ENCODE results near the gene TSTD2. TPM values are rescaled to one million over a fixed set of nuclear protein-coding genes. Genes with fewer than 3 reads are reported as not detected.

TSTD2 gene
- total RNA-seq, 3 donors from 2014 or later = 21.8 to 25.9 (median 24.4) TPM

DNA sequence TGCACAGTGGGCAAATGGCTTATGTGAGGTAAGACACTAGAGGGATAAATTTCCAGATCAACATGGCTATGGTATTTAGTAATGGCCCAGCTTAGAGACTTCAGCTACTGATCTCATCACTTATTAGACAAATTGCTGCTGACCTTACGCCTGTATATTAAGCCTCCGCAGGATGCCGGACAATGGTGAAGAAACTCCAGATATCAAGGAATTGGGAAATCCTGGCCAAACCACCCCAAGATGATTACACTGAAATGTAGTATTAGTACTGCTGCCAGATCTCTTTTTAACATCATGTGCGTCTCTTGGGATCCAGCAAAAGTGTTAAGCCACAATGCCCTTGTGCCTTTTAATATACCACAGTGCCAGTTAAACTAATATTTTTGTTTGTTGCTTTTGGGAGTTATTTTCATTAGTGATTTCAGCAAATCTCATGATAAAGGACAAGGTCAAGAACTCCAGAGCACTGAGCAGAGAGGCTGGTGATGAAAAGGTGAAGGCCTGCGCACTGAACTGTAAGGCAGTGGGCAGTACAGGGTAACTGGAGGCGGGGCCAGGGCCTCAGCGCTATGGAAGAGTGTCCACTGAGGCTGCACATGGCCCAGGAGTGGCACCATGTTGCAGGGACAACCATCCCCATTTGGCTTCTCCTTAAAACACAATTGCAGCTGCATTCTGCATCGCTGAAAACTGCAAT, 32.5 kb downstream of the TSTD2 start:
- intact Hi-C loops (cut with DNase I; ENCODE audit: low total_unique reads) = loop anchor here (5.0 kb wide), 1 partner anchor 1883 kb away; no protein-coding TSS in a partner anchor
- TF ChIP-seq POLR2AphosphoS5 (IDR thresholded peaks at IDR 0.05) (no peak), POLR2A (IDR thresholded peaks at IDR 0.05) (no peak)
- TF ChIP-seq, protein P1, sequence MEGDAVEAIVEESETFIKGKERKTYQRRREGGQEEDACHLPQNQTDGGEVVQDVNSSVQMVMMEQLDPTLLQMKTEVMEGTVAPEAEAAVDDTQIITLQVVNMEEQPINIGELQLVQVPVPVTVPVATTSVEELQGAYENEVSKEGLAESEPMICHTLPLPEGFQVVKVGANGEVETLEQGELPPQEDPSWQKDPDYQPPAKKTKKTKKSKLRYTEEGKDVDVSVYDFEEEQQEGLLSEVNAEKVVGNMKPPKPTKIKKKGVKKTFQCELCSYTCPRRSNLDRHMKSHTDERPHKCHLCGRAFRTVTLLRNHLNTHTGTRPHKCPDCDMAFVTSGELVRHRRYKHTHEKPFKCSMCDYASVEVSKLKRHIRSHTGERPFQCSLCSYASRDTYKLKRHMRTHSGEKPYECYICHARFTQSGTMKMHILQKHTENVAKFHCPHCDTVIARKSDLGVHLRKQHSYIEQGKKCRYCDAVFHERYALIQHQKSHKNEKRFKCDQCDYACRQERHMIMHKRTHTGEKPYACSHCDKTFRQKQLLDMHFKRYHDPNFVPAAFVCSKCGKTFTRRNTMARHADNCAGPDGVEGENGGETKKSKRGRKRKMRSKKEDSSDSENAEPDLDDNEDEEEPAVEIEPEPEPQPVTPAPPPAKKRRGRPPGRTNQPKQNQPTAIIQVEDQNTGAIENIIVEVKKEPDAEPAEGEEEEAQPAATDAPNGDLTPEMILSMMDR (IDR thresholded peaks at IDR 0.05) = no peak
- DNase-seq (ENCODE audit: low spot score in 2 of 2) = no peak
- H3K36me3 ChIP-seq = peaks cover 11% of the 10 kb centered on the region
- H3K27ac ChIP-seq = no peak overlapping the region
- H3K27me3 ChIP-seq = no peaks in the 10 kb centered on the region
- no peaks in the 10 kb centered on the region for H3K9me3 ChIP-seq
- H3K4me1 ChIP-seq = no peaks in the 10 kb centered on the region
- no peak overlapping the region for H3K4me3 ChIP-seq

DNA sequence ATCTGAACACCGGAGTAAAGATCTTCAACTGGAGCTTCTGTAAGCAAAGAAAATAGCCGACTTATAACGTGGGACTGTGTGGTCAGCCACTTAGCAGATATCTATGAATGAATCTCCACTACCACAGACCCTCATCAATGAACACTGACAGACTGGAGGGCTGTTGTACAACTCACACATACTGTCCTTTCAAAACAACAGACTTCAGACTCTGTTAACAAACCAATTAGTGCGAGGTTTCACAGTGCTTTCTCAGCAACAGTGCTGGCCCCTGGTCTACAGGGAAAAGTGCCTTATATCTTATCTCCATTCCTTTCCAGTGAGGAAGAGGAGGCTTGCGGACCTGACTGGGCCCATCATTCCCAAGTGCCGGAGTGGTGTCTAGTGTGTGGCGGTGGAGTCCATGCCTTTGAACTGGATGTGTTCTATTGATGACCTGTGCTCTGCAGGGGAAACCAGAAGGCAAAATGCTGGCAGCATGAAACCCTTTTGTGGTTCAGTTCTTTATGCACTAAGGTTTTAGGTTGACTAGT, 33.8 kb downstream of the TSTD2 start:
- no peak for DNase-seq (ENCODE audit: low spot score in 2 of 2)
- no peaks in the 10 kb centered on the region for H3K36me3 ChIP-seq
- no peak overlapping the region for H3K4me3 ChIP-seq
- H3K27me3 ChIP-seq = no peaks in the 10 kb centered on the region
- TF ChIP-seq, protein P1 (IDR thresholded peaks at IDR 0.05) = no peak
- TF ChIP-seq POLR2A (IDR thresholded peaks at IDR 0.05) (no peak), POLR2AphosphoS5 (IDR thresholded peaks at IDR 0.05) (no peak)
- H3K9me3 ChIP-seq = no peaks in the 10 kb centered on the region
- H3K4me1 ChIP-seq = no peaks in the 10 kb centered on the region
- intact Hi-C loops (cut with DNase I; ENCODE audit: low total_unique reads) = no loop called here
- H3K27ac ChIP-seq = no peak overlapping the region

DNA sequence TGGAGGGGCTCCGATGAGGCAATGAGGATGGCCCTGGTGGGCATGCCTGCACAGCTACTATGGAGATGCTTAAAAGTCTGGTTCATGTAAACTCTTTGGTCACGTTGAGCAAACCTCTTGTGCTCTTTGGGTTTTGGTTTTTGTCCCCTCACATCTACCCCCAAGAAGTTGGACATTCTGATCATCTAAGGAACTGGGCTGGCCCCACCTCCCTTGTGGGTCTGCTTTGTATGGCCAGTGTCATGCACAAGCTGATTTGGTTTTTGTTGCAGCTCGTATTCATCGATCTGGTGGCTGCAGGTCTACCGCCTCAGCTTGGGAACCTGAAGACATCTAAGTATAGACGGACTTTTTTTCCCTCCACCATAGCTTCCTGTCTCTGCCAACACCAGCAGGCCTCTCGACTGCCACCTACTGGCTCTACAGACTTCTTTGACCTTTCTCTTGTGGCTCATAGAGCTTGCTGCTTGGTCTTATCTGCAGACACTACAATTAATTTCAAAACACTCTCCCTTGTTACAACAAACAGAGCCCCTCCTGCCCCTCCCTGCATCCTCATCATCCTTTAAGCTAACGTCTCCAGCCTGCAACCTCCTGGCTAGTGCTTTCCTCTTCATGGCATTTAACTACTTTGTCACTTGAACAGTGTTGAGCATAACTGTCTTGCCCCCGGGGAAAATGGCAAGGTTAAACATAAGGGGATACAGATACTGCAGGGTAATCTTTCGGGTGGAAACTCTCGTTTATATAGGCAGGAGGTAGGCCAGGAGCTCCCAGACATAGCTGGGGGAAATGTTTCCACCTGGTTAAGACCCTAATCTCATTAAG, 34.5 kb downstream of the TSTD2 start:
- DNase-seq (ENCODE audit: low spot score in 2 of 2) = peak; percentile 47 to 59
- Histone ChIP-seq H3K36me3 (no peaks in the 10 kb centered on the region), H3K27ac (no peak overlapping the region), H3K9me3 (no peaks in the 10 kb centered on the region), H3K27me3 (no peaks in the 10 kb centered on the region), H3K4me1 (no peaks in the 10 kb centered on the region), H3K4me3 (no peak overlapping the region)
- intact Hi-C loops (cut with DNase I; ENCODE audit: low total_unique reads) = no loop called here
- TF ChIP-seq POLR2A (IDR thresholded peaks at IDR 0.05) (no peak), POLR2AphosphoS5 (IDR thresholded peaks at IDR 0.05) (peak in 1 of 3 donors; percentile 72)
- TF ChIP-seq, protein P1 (IDR thresholded peaks at IDR 0.05) = peak in 2 of 3 donors; percentile 62 to 78

DNA sequence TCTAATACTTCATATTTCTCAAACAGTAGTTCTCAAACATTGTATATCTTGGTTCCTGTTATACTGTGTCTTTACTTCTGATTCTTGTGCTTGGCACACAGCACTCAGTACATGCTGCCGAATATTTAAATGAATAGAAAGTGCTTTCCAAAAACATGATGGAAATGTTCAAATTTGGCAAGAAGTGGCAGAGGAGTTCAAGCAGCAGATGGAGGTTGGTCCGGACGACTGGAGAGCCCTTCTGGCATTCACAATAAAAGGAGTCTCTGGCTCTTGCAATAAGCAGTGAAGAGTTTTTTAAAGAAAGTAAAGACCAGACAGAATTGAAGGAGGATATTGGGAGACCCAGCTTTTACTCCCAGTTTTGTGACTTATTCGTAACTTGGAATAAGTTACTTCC, 36.3 kb downstream of the TSTD2 start:
- no peak overlapping the region for H3K4me3 ChIP-seq
- H3K9me3 ChIP-seq = no peaks in the 10 kb centered on the region
- intact Hi-C loops (cut with DNase I; ENCODE audit: low total_unique reads) = no loop called here
- H3K4me1 ChIP-seq = no peaks in the 10 kb centered on the region
- no peaks in the 10 kb centered on the region for H3K27me3 ChIP-seq
- no peaks in the 10 kb centered on the region for H3K36me3 ChIP-seq
- no peak for DNase-seq (ENCODE audit: low spot score in 2 of 2)
- H3K27ac ChIP-seq = no peak overlapping the region
- TF ChIP-seq, protein P1 (IDR thresholded peaks at IDR 0.05) = no peak
- TF ChIP-seq POLR2AphosphoS5 (IDR thresholded peaks at IDR 0.05) = no peak
- TF ChIP-seq POLR2A (IDR thresholded peaks at IDR 0.05) = no peak
